Sigmoid colon (tissue), 7 donors: Measurements from ENCODE around the gene PLCB1. TPM values are rescaled to one million over a fixed set of nuclear protein-coding genes. Genes with fewer than 3 reads are reported as not detected.

Source experiments
- DNase-seq: peaks from one replicate; pipeline ENCODE4 v3.0.0-alpha.2; 2019
- H3K27ac ChIP-seq, 4 donors: fragments of 200-600 bp; sonication (generic); one replicate each; pipeline ENCODE4 v1.5.1; 2016 to 2019; ENCODE audit warnings: mild to moderate bottlenecking in 1 of 4
- H3K27me3 ChIP-seq, 3 donors: fragments of 200-600 bp; sonication (generic); one replicate each; pipeline ENCODE4 v1.5.1; 2019; ENCODE audit warnings: mild to moderate bottlenecking in 1 of 3
- H3K36me3 ChIP-seq, 4 donors: fragments of 200-600 bp; sonication (generic); one replicate each; pipeline ENCODE4 v1.5.1; 2016 to 2019
- H3K4me1 ChIP-seq, 4 donors: fragments of 200-600 bp; sonication (generic); one replicate each; pipeline ENCODE4 v1.5.1; 2017 to 2019
- H3K4me3 ChIP-seq, 4 donors: fragments of 200-600 bp; sonication (generic); one replicate each; pipeline ENCODE4 v1.5.1; 2017 to 2019; ENCODE audit warnings: mild to moderate bottlenecking in 2 of 4, moderate library complexity in 1 of 4
- H3K9me3 ChIP-seq, 4 donors: fragments of 200-600 bp in 3 of 4; sonication (generic) in 3 of 4; one replicate each; pipeline versions ENCODE4 v1.5.1 to v1.6.1; 2013 to 2019
- EP300 ChIP-seq, 4 donors: sonication (generic); formaldehyde crosslinking; IDR thresholded peaks; one replicate each; pipeline ENCODE4 v1.6.1; 2017; ENCODE audit warnings: antibody characterized with exemption in 4 of 4
- POLR2A ChIP-seq, 2 donors: fragments of 450-650 bp; IDR thresholded peaks; one replicate each; pipeline ENCODE4 v1.6.1; 2016; ENCODE audit warnings: antibody characterized with exemption in 2 of 2, mild to moderate bottlenecking in 2 of 2, moderate library complexity in 2 of 2
- POLR2AphosphoS5 ChIP-seq, 4 donors: sonication (generic); formaldehyde crosslinking; IDR thresholded peaks; one replicate each; pipeline ENCODE4 v1.6.1; 2017; ENCODE audit warnings: antibody characterized with exemption in 4 of 4
- WGBS, 2 donors: extraction: QIAGEN DNeasy Blood & Tissue Kit; methylation state at CpG; one replicate each; pipeline ENCODE4 v1.1.7; 2013; 5-methylcytosine and 5-hydroxymethylcytosine counted together
- intact Hi-C: fragments of 100-400 bp; cut with DNase I; formaldehyde crosslinking; loops from one replicate; pipeline ENCODE4 v1.15.1; 2023
- polyA plus RNA-seq, 3 donors: library from polyadenylated mRNA; stranded (reverse); fragments of 200-250 nt; gene quantifications; one replicate each; pipeline ENCODE4 v1.2.3, GENCODE V29; 2013
- total RNA-seq, 4 donors: library from RNA; depleted of rRNA; stranded (reverse); fragments of >200 nt; gene quantifications; one replicate each; pipeline ENCODE4 v1.1.0, GENCODE V29; 2016
- TF ChIP-seq, protein P1 (sequence below), 4 experiments: fragments of 450-650 bp in 3 of 4; fragments of 200-600 bp in 1 of 4; IDR thresholded peaks; one replicate each; pipeline ENCODE4 v1.5.1; 2016 to 2019; ENCODE audit warnings: antibody characterized with exemption in 4 of 4, mild to moderate bottlenecking in 3 of 4, moderate library complexity in 2 of 4
- donor health status: healthy with polysubstance abuse.
- donor health status: Bipolar disorder and iron deficiency.
- donor health status: healthy.

Gene PLCB1
- total and polyA plus RNA-seq, 7 donors: 0.92 to 117 (median 86.7) TPM

DNA sequence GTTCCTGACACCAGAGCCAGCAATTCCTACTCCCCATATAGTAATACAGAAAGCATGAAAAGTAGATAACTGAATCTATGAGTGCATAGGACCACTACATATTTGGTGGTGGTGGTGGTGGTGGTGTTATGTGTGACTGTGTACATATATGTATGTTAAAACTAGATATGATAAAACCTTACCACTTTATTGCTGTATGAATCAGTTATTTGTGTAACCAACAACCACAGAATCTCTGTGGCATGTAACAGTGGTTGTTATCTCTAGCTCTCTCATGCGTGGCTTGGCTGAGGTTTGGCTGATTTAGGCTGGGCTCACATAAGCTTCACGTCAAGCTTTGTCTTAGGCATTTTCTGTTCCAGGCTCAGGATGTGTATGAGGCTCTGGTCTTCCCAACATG lies 55.7 kb downstream of the PLCB1 start:
- no peaks in the 10 kb centered on the region for H3K36me3 ChIP-seq
- no peak overlapping the region for H3K27ac ChIP-seq
- no peak for DNase-seq
- H3K9me3 ChIP-seq: no peaks in the 10 kb centered on the region
- TF ChIP-seq POLR2A (IDR thresholded peaks at IDR 0.05): no peak
- no peak for TF ChIP-seq POLR2AphosphoS5 (IDR thresholded peaks at IDR 0.05)
- TF ChIP-seq, protein P1, sequence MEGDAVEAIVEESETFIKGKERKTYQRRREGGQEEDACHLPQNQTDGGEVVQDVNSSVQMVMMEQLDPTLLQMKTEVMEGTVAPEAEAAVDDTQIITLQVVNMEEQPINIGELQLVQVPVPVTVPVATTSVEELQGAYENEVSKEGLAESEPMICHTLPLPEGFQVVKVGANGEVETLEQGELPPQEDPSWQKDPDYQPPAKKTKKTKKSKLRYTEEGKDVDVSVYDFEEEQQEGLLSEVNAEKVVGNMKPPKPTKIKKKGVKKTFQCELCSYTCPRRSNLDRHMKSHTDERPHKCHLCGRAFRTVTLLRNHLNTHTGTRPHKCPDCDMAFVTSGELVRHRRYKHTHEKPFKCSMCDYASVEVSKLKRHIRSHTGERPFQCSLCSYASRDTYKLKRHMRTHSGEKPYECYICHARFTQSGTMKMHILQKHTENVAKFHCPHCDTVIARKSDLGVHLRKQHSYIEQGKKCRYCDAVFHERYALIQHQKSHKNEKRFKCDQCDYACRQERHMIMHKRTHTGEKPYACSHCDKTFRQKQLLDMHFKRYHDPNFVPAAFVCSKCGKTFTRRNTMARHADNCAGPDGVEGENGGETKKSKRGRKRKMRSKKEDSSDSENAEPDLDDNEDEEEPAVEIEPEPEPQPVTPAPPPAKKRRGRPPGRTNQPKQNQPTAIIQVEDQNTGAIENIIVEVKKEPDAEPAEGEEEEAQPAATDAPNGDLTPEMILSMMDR (IDR thresholded peaks at IDR 0.05): no peak
- no peak for TF ChIP-seq EP300 (IDR thresholded peaks at IDR 0.05)
- WGBS, 2 donors: 69 to 80% methylated on average over 2 of the region's 2 CpGs
- no peak overlapping the region for H3K4me3 ChIP-seq
- no peaks in the 10 kb centered on the region for H3K27me3 ChIP-seq
- H3K4me1 ChIP-seq: peaks cover 0 to 23% (median 8%) of the 10 kb centered on the region in 4 donors
- intact Hi-C loops: no loop called here

DNA sequence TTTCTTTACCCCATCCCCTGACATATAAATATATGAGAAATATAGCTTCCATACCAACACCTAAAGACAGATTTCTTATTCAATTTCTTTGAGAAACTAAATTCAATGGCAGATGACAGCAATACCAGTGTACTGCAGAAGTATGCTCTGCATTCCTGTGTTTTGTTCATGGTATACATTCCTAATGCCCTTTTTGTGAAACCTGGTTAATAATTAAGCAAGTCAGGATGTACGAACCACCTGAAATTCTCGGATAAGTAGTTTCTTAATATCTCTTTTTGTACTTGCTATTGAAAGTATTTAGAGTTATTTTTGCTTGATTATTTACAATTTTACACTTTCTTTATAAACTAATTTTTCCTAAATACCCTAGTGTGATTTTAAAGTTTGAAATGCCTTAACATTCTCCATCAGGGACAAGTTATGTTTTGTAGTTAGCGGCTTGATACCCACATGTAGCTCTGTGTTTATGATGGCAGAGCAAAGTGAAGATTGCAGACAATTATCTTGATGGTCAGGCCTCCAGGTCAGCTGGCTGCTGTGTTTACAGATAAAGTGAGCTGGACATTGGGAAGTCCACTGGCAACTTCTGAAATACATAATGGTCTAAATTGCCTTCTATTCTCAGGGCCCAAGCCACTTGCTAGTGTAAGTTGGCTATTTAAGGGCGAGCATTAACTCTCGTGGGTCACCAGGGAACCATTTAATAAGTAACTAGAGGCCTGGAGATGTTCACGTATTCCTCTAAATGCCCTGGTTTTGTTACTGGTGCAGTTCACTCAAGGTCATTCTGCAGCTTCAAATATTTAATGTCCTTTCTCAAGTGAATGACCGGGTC lies 58.2 kb downstream of the PLCB1 start:
- Histone ChIP-seq H3K27me3 (no peaks in the 10 kb centered on the region), H3K4me1 (peaks cover 0 to 17% (median 6%) of the 10 kb centered on the region in 4 donors), H3K36me3 (no peaks in the 10 kb centered on the region), H3K4me3 (no peak overlapping the region), H3K27ac (no peak overlapping the region), H3K9me3 (peaks cover 0 to 5% (median 4%) of the 10 kb centered on the region in 4 donors)
- TF ChIP-seq, protein P1 (IDR thresholded peaks at IDR 0.05): no peak
- no peak for TF ChIP-seq EP300 (IDR thresholded peaks at IDR 0.05)
- no peak for TF ChIP-seq POLR2A (IDR thresholded peaks at IDR 0.05)
- no peak for TF ChIP-seq POLR2AphosphoS5 (IDR thresholded peaks at IDR 0.05)
- intact Hi-C loops: no loop called here
- WGBS, 2 donors: 50 to 69% methylated on average over 7 of the region's 7 CpGs
- no peak for DNase-seq

DNA sequence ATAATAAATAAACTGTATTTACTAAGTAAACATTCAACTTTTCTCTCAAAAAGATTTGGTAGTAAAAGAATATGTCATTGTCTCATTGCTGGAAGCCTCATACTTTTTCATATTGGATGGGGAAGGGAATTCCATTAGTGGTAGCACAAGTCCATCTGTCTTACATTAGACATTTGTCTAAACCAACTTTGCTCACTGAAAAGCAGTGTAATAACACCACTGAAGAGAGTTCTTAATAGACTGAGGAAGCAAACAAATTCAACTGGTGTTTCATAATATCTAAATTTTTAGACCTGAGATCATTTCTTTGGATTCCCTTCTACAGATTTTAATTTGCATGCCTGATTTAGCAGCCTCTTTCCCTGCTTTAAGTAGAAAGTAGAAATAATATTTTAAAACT lies 62.7 kb downstream of the PLCB1 start:
- H3K4me1 ChIP-seq: peaks cover 0 to 10% (median 4%) of the 10 kb centered on the region in 4 donors
- peaks cover 0 to 5% (median 4%) of the 10 kb centered on the region in 4 donors for H3K9me3 ChIP-seq
- intact Hi-C loops: no loop called here
- TF ChIP-seq POLR2AphosphoS5 (IDR thresholded peaks at IDR 0.05) (no peak), EP300 (IDR thresholded peaks at IDR 0.05) (no peak), POLR2A (IDR thresholded peaks at IDR 0.05) (no peak)
- TF ChIP-seq, protein P1 (IDR thresholded peaks at IDR 0.05): no peak
- peak overlapping the region in 1 of 4 donors; percentile 21 for H3K27ac ChIP-seq
- no peak for DNase-seq
- no peaks in the 10 kb centered on the region for H3K27me3 ChIP-seq
- no peak overlapping the region for H3K4me3 ChIP-seq
- H3K36me3 ChIP-seq: no peaks in the 10 kb centered on the region

DNA sequence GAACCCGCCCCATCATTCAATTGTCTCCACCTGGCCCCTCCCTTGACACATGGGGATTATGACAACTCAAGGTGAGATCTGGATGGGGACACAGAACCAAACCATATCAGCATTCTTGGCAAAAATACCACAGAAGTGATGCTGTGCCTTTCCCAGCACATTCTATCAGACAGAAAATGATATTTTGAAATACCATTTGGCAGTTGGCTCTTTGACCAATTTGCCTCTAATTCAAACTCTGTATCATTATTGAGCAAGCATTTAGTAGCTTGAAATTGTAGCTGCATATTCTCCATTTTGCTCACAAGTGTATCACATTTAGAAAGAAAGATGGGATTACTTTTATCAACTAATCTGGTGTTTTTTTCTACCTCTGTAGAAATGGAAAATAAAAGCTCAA lies 64.0 kb downstream of the PLCB1 start:
- WGBS, 2 donors: 76 to 86% methylated on average over 1 of the region's 1 CpG
- no peak overlapping the region for H3K4me3 ChIP-seq
- DNase-seq: no peak
- TF ChIP-seq POLR2AphosphoS5 (IDR thresholded peaks at IDR 0.05) (no peak), EP300 (IDR thresholded peaks at IDR 0.05) (no peak), POLR2A (IDR thresholded peaks at IDR 0.05) (no peak)
- TF ChIP-seq, protein P1 (IDR thresholded peaks at IDR 0.05): no peak
- intact Hi-C loops: no loop called here
- H3K4me1 ChIP-seq: no peaks in the 10 kb centered on the region
- peaks cover 0 to 5% (median 4%) of the 10 kb centered on the region in 4 donors for H3K9me3 ChIP-seq
- peak overlapping the region in 1 of 4 donors; percentile 21 for H3K27ac ChIP-seq
- no peaks in the 10 kb centered on the region for H3K36me3 ChIP-seq
- no peaks in the 10 kb centered on the region for H3K27me3 ChIP-seq
